Jurkat, Clone E6-1 (cell line): Measurements from ENCODE around the gene TAF13. TPM values are rescaled to one million over a fixed set of nuclear protein-coding genes. Genes with fewer than 3 reads are reported as not detected.

Experiments
- DNase-seq: peaks from one replicate; pipeline ENCODE4 v3.0.0-alpha.2; 2011; ENCODE audit warnings: low read depth, low spot score
- H3K4me3 ChIP-seq: 2 replicates; pipeline ENCODE4 v1.5.1; 2011; ENCODE audit warnings: mild to moderate bottlenecking, low read length, control low read depth, moderate library complexity
- polyA plus RNA-seq: library from polyadenylated mRNA; unstranded; fragments of >200 nt; gene quantifications from one replicate; pipeline ENCODE4 v1.2.1, GENCODE V29; 2012; ENCODE audit warnings: missing spikeins; ENCODE audit not compliant: insufficient read length, insufficient read depth

The TAF13 gene
- 19.5 TPM for polyA plus RNA-seq

DNA sequence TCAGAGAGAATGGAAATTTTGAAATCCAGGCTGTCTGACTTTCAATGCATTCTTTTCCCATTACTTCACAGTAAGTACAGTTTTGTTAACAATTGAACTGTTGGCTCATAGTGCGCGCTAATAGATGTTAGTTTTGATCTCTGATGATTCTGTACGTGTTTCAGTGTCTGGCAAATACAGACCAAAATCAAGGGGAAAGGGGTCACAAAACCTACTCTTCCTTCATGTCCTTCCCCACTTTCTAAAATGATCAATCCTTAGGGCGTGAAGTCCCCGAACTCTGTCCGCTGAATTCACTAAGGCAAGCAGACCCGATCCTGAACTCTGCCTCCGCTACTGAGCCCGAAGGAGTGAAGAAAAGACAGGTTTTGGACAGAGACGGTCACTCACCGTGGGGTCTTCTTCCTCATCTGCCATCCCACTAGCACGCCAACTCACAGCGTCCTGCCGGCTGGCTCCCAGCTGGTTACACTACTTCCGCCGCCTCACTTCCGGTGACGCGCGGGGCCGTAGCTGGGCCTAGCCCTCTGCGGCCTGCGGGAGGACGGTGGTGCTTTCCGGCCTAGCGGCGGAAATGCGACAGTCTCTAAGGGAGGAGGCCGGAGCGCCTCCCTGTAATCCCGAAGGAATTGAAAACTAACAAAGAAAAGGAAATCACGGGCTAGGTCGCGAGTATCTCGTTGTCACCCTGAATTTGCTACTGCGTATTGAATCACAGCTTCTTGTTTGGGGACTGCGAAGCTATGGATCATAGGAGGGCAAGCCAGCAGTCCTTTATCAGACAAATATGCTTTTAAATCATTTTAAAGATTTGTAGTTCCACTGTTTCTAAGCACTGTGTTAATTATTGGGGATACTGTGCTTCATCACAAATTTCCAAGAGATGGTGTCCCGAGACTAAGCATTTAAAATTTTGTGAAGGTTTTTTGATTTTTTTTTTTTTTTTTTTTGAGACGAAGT is at the start of gene TAF13:
Gene TAF13, minus strand, starts transcription at position 473 of the 960 bp plus-strand sequence. Its CDS starts 56 bp downstream, at position 417.
- H3K4me3 ChIP-seq = peak within 1 kb of the TSS; percentile 99
- peak; percentile 69 for DNase-seq

DNA sequence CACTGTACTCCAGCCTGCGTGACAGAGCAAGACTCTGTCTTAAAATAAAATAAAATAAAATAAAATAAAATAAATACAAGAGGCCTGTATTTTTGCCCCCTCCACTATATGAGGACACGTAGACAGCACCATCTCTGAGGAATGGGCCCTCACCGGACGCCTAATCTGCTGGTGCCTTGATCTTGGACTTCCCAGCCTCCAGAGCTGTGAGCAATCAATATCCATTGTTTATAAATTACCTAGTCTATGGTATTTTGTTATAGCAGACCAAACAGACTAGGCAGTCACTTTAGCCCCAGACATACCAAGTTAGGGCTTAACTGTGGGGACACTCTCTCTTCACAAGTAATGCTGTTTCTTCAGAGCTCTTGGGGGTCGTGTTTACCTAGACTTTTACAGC is 44.6 kb upstream of the TAF13 start:
- DNase-seq = no peak
- no peak overlapping the region for H3K4me3 ChIP-seq

DNA sequence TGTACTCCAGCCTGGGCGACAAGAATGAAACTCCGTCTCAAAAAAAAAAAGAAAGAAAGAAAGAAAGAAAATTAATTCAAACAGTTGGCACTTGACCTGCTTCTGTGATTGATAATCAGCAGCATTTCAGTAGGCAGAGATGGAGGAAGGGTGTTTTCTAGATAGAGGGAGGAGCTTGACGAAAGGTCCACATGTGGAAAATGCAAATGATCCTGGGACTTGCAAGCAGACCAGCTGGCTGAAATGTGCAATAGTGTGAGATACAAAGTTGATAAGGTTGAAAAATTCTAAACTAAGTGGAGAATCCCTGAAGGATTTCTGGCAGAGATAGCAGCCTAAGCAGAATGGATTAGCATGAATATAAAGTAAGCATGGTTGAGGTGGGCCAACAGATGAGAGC is 42.3 kb upstream of the TAF13 start:
- no peak for DNase-seq
- H3K4me3 ChIP-seq = no peak overlapping the region

DNA sequence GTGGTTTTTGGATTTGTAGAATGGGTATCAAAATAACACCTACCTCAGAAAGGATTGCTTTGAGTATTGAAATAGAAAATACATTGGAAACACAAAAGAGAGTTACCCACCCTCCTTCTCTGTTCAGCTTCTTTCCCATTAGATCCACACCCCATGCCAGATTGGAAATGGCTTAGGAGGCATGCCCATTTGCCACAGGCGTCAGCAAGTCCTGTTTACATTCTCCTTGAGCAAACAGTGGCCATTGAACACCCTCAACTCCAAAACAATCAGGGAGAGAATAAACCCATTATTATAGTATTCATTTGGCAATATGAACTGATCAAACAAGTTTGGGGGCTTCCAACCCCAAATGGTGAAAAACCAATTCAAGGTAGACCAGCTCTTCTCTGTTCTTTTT is 40.5 kb upstream of the TAF13 start:
- no peak overlapping the region for H3K4me3 ChIP-seq
- DNase-seq = no peak

DNA sequence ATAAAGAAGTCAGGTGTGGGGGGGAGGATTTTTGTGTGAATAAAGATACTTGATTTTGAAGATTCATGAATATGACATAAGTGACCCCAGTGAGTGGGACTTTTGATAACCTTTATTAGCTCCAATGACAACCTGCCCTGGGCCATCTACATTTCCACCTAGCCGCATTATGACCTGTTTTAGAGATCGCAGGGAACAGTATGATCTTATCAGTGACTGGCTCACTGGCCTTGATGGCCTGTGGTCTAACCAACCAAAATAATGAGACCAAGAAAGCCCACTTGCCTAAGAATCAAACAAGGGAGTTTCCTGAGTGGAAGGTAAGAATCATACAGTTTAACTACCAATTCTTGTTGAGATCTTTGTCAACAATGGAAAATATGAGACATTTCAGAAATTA is 39.9 kb upstream of the TAF13 start:
- no peak for DNase-seq
- H3K4me3 ChIP-seq = no peak overlapping the region

DNA sequence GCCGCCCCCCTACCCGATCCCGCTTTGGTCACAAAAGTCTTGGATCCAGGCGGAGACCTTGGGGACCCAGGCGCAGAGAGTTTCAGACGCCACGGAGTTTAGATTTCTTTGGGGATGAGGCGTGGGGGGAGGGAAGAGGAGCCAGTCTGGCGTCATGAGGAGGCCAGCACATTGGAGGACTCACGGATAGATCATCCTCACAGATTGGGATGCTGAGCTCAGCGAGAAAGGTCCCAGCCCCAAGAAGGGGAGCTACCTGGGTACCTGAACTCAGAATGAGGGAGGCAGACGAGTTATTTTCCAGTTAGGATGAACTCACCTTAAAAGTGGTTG is 38.5 kb upstream of the TAF13 start:
- H3K4me3 ChIP-seq = peak overlapping the region; percentile 49
- DNase-seq = no peak

- DNase-seq = peak; percentile 78
- peak within 1 kb of the TSS; percentile 49 for H3K4me3 ChIP-seq
Observed at GRCh38 chr1:109113590-109114341, 38.0 kb upstream of the TAF13 start, which contains the start of gene ELAPOR1. Gene ELAPOR1 (plus strand): TSS chr1:109114115. CDS start chr1:109114184, 69 bp downstream.

DNA sequence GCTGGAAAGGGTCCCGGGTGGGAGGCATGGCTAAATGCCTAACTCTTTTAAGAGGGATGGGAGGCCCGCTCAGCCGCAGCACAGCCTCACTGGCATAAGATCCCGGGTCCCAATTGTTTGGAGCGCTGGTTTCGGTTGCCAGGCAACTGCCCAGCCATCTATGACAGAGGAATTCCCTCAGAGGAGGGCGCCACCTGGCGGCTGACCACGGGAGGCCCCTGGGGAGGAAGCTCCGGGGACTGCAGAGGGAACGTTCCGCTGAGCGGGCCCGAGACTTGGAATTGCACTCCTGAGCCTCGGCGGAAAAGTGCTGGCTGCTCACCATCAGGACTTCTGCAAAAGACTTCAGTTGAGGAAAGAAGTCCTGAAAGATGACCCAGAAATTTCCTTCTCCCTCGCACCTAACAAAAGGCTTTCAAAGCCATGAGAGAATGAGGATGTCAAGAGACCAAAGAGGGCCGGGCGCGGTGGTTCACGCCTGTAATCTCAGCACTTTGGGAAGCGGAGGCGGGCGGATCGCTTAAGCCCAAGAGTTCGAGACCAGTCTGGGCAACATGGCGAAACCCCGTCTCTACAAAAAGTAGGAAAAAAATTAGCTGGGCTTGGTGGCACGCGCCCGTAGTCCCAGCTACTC is 37.0 kb upstream of the TAF13 start:
- DNase-seq = peak; percentile 73
- peak overlapping the region; percentile 49 for H3K4me3 ChIP-seq

GRCh38 chr1:109112056-109112651 is 36.4 kb upstream of the TAF13 start:
- H3K4me3 ChIP-seq = no peak overlapping the region
- DNase-seq = peak; percentile 49

DNA sequence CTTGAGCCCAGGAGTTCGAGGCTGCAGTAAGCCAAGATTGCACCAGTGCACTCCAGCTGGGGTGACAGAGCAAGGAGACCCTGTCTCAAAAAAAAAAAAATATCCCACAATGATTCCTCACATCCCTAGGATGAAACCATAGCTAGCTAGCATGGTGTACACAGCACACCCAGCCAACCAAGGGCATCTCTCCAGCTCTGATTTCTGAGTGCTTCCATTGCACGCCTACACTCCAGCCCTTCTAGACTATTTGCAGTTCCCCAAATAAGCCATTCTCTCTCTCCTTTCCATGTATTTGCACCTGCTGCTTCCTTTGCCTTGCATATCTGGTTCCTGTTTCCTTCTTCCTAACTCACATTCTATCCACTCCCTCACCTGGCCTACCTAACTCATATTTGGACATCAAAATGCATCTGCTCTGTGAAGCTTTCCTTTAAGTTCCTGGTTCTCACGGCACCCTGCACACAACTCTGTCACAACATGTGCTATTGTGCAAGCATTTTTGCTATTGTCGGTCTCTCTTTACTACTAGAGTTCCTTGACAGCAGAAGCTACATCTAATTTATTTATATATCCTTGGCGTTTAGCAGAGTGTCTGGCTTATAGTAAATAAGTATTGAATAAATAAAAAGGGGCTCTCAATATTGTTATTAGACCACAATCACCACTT is 35.7 kb upstream of the TAF13 start:
- H3K4me3 ChIP-seq = no peak overlapping the region
- no peak for DNase-seq

DNA sequence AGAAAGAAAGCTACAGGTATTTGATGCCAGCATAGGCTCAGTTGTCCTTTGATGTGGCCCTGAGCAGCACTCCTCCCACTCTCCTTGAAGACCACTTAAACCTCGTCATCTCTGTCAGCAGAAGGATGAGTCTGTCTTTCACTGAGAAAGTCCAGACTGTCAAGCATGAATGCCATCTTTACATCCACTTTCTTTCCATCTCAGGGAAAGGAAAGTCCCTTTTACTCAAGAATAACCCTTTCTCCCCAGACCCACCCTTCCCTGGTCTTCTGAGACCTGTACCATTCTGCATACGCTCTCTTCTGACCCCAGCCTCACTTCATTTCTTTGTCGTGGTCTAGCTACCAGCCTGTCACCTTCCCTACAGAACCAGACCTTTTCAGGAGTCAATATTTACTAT is 34.1 kb upstream of the TAF13 start:
- H3K4me3 ChIP-seq = no peak overlapping the region
- DNase-seq = no peak

- no peak overlapping the region for H3K4me3 ChIP-seq
- no peak for DNase-seq
Observed at GRCh38 chr1:109107785-109108184, 32.0 kb upstream of the TAF13 start.

DNA sequence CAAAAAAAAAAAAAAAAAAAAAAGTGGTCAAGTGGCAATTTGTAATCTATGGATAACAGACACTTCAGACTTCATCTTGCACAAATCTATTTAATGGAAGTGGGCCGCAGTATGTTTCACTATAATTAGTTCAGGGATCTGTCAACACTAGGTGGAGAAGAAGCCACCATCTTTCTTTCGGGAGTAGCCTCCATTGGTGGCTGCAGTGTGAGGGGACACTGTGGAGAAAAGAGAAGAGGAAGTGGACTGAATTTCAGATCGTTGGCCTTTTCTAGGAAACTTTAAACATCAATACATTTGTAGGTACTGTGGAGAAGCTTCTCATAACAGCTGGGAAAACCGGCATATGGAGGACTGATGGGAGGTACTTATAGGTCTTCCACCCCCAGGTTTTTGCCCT is 30.1 kb upstream of the TAF13 start:
- DNase-seq = no peak
- H3K4me3 ChIP-seq = no peak overlapping the region

DNA sequence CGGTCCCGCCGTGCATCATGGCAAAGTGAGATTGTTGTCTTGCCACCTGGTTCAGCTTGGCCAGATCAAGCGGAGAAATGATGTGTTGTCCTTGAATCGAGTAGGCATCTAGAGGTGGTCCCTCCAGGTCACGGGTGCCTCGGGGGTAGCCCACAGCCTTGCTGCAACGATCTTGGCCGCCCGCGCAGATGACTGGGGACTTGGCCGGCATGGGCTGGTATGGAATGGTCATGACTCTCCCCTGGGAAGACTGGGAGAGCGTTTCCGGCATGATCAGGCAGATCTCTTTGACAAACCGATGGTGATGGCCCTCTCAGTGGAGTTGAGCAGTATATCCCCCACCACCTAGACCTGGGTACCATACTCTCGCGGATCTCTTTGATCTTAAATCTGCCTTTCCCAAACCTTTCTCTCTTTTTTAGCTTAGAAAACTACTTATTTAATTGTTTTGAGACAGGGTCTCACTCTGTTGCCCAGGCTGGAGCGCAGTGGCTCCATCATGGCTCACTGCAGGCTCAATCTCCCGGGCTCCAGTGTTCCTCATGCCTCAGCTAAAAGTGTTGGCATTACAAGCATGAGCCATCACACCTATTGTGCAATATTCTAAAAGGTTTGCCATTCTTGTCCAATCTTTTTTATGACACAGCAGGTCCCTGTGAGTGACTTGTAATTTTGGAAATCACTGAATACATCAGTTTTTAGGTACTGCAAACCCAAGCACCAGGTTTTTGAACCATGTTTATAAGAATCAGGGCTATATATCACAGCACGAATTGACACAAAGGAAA is 28.8 kb upstream of the TAF13 start:
- no peak overlapping the region for H3K4me3 ChIP-seq
- DNase-seq = no peak

DNA sequence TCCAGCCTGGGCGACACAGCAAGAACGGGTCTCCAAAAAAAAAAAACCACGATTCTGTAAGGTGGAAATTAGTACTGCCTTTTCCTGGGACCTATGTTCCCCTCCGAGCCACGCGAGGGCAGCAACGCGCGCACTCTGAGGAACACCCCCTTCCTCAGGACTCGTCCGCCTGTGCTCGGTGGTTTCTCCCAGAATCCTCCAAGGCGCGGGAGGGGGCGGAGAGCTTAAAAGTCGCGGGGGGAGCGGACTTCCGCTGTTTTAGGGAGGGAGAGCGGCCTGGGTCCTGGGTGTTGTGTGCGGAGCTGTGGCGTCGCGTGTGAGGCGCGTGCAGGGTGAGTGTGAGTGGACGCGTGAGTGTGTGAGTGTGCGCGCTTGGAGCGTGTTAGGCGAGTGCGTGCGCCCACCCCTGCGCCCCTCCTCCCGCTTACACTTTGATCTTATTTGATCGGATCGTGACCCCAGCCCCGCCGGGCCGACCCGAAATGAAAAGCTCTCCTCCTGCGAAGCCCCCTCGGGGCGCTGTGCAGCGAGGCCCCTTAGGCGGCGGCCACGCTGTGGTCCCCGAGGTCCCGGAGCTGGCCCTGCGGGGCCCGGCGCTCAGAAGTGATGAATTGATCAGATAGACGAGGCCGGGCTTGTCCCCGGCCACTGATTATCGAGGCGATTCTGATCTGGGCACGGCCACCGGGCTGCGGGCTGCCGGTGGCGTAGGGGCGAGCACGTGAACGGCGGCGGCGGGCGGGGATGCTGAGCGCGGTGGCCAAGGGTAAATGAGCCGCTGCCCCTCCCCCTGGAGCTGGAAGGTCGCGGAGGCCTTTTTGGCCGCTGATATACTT is 24.4 kb upstream of the TAF13 start:
- DNase-seq = peak; percentile 98
- H3K4me3 ChIP-seq = peak overlapping the region; percentile 81

GRCh38 chr1:109096120-109096519 is 20.3 kb upstream of the TAF13 start:
- H3K4me3 ChIP-seq = no peak overlapping the region
- no peak for DNase-seq

- no peak for DNase-seq
- H3K4me3 ChIP-seq = no peak overlapping the region
Observed at GRCh38 chr1:109095631-109096030, 19.8 kb upstream of the TAF13 start.
